Activated CD4-positive, alpha-beta T cell treated with anti-CD3 and anti-CD28 coated beads for 4 hours (primary cell): ENCODE measurements around the gene ABI2.
"Not testable (repeated sequence)": the region's sequence is repeated elsewhere in the genome, so short reads cannot be mapped to it uniquely, and the experiment has no call there.

Experiments used
- DNase-seq, 2 donors: peaks; one replicate each; pipeline ENCODE4 v3.0.0-alpha.2; 2020

ABI2 gene

DNA sequence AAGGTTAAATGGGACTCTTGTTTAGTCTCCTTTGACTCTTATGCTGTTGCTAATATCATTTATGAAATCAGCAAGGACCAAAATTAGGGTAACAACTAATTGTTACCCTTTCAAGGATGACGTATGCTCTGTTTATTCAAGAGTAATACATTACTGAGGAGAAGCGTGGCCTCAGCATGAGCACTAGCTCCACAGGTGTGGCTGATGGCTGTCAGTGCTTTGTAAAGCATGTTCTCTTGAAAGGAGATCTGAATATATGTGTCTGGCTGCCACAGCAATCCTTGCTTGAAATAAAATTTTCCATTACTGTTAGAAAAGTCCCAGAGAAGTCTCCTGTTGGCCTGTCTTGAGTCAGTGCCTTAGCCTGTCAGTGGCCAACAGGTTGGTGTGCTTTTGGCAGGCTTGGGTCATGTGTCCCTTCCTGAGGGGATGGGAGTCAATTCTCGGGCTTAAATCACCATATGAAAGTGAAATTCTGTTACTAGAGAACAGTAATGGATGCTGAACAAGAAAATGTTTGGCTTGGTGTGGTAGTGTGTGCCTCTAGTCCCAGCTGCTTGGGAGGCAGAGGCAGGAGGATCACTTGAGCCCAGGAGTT lies 32.7 kb downstream of the ABI2 start:
- no peak for DNase-seq

DNA sequence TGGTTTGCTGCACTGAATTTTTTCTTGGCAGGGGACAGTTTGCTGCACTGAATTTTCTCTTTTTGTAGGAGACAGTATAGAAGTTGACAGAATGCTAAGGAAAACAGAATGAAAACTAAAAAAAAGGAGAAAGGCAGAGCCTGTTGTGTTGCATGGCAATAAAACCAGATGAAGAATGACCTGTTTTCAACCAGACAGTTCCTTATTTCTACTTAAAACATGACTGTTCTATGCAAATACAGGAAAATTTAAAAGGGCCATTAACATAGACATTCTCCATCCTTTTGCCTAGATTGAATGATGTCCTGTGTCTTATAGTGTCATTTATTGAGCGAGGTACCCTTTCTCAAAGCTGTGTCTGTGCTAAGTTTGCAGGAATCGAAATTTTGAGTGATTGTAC lies 33.3 kb downstream of the ABI2 start:
- no peak for DNase-seq

DNA sequence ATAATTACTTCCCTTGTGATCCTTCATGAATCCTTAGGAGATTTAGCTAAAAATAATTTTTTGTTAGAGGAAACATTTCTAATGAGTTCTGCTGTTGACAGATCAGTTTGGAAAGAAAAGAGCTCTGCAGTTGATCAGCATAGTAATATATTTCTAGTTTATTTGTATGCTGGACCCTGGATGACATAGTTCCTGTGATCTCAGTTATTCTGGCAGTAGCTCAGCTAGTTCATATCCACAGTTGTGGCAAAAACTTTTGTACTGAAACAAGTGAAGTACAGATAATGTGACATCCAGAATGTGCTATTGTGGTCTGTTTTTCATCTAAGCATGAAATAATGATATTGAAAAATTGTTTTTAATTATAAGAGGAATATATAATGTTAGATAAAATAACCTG lies 33.7 kb downstream of the ABI2 start:
- DNase-seq = no peak

DNA sequence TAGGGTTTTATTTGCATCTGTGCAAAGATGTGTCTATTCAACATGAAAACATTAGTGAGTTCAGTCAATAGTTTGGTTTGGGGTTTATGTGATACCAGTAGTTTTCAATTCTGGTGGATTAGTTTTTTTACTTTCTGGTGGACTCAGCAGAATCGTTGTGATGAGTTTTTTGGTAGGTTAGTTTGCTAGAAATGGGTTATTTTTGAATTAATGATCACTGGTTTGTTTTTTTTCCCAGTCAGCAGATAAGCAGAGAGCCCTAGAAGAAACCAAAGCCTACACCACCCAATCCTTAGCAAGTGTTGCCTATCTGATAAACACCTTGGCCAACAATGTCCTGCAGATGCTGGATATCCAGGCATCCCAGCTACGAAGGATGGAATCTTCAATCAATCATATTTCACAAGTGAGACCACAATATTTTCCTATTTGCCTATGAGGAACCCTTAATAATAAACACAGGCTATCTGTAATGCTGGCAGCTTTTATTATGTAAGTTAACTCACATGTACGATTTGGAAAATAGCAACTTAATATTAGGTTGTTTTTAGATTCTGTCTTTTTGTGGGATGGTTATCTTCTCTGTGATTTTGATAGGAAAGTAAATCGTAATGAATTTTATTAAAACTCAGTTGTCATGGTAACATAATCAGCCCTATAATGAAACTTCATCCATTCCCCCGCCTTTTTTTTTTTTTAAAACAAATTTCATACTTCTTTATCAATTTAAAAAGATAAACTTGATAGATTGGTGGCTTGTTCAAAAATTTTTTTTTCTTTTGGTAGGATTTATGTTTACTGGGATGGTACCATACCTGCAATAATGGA lies 38.7 kb downstream of the ABI2 start:
- no peak for DNase-seq

DNA sequence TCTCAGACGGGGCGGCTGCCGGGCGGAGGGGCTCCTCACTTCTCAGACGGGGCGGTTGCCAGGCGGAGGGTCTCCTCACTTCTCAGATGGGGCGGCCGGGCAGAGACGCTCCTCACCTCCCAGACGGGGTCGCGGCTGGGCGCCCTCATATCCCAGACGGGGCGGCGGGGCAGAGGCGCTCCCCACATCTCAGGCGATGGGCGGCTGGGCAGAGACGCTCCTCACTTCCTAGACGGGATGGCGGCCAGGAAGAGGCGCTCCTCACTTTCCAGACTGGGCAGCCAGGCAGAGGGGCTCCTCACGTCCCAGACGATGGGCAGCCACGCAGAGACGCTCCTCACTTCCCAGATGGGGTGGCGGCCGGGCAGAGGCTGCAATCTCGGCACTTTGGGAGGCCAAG lies 44.5 kb downstream of the ABI2 start:
- not testable (repeated sequence) for DNase-seq

DNA sequence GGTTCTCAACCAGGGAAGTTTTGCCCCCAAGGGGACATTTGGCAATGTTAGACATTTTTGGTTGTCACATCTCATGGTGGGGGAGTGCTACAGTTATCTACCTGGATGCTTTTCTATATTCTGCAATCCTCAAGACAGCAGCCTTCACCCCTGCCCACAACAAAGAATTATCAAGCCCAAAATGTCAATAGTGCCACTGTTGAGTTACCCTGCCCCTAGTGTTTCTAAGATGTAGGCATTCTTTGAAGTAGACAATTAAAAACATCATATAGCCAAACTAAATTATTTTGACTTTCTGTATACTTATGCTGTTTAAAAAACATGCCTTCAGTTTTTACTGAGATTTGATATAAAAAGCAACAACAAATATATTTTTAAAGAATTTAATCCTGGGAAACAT lies 48.0 kb downstream of the ABI2 start:
- DNase-seq = no peak

DNA sequence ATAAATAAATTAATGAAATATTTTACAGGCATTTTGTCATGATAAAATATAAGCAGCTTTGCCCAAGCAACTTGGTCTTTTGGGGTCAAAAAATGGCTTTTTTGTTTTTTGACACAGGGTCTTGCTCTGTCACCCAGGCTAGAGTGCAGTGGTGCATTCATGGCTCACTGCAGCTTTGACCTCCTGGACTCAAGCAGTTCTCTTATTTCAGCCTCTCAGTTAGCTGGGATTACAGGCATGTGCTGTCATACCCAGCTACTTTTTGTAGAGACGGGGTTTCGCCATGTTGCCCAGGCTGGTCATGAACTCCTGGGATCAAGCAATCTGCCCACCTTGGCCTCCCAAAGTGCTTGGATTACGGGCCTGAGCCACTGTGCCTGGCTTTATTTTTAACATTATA lies 51.0 kb downstream of the ABI2 start:
- DNase-seq = no peak

DNA sequence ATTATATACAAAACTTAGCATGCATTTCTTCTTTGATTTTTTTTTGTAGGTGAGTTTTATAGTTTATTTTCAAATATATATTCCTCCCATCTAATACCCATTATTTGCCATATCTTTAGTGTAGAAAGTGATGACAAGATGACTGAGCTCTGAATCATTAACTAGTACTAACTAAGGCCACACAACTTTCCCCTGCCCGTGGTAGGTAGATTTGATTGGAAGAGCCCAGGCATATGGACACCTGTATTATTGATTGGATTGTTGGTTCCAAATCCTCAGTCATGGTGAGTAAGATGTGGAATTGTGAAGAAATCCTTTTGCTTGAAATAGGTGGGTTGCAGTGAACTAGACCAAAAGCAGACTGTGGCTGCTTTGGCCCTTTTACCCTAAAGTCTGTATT lies 54.8 kb downstream of the ABI2 start:
- DNase-seq = no peak

DNA sequence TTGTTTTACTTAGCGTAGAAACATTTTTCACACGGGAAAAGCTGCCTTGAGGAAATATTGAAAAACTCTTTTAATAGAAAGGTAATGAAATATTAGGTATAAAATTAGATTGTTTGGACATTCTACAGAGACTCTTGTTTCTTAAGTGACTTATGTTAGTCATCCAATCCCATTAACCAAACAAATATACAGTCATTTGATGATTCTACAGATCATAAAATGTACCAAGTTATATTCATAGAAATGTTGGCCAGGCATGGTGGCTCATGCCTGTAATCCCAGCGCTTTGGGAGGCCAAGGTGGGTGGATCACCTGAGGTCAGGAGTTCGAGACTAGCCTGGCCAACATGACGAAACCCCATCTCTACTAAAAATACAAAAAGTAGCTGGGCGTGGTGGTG lies 60.0 kb downstream of the ABI2 start:
- not testable (repeated sequence) for DNase-seq

DNA sequence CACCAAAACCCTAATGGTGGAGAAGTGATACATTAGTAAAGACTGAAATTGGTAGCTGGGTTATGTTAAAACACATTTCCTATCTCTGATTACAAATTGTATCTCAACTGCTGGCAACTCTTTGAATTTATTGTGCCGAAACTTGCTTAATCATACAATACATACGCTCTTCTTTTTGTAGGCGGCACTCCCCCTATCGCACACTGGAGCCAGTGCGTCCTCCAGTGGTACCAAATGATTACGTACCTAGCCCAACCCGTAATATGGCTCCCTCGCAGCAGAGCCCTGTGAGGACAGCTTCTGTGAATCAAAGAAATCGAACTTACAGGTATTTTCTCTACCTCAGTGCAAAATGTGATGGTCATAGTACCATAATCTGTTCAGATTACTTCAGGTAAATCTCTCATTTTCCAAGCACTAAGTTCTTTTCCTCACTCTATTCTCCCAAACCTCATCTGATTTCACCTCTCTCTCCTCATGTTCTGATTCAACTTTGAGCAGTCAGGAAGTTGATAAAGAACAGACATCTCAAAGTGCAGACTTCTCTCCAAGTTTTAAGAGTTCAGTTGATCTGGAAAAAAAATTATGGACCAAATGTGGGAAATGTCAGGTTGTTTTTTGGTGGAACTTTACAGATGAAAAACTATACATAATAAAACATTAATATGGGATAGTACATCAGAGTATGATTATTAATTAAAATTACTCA lies 66.5 kb downstream of the ABI2 start:
- no peak for DNase-seq

DNA sequence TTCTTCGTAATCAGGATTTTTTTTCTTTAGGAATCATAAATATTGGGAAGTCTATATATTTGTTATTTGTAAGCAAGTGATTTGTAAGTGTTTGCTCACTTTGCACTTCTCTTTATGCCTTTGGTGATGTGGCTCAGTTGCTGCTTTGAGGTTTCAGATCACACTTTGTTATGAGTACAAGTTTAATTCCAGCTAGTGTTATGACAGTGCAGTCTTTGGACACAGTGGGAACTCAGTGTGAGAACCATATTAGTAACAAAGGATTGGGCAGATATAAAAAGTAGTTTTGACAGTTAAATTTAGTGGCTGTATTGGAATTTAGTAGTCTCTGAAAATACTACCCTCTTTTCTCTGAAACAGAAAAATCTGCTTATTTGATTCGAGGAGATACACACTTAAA lies 67.7 kb downstream of the ABI2 start:
- no peak for DNase-seq

DNA sequence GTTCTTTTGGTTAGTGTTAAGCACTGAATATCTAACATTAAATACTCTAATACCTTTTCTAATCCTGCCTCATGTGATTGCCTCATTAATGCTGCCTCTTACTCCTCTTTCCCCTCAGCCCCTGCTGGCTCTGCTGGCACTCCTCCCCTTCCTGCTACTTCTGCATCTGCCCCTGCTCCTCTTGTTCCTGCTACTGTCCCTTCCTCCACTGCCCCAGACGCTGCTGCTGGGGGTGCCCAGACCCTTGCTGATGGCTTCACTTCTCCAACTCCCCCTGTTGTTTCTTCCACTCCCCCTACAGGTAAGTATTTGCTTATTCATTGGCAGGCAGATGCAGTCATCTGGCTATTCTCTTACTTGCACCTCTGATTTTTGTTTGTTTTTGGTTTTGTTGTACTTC lies 68.5 kb downstream of the ABI2 start:
- no peak for DNase-seq

DNA sequence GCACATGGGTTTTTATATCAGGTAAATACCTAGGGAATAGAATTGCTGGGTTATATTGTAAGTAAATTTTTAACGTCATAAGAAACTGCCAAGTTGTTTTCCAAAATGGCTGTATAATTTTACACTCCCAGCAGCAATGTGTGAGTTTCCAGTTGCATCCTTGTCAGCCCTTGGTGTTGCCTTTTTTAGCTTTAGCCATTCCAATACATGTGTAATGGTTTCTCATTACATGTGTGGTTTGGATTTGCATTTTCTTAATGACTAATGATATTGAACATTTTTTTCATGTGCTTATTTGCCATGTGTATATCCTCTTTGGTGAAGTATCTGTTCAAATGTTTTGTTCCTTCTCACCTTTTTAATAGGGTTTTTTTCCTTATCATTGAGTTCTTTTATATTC lies 70.8 kb downstream of the ABI2 start:
- no peak for DNase-seq

DNA sequence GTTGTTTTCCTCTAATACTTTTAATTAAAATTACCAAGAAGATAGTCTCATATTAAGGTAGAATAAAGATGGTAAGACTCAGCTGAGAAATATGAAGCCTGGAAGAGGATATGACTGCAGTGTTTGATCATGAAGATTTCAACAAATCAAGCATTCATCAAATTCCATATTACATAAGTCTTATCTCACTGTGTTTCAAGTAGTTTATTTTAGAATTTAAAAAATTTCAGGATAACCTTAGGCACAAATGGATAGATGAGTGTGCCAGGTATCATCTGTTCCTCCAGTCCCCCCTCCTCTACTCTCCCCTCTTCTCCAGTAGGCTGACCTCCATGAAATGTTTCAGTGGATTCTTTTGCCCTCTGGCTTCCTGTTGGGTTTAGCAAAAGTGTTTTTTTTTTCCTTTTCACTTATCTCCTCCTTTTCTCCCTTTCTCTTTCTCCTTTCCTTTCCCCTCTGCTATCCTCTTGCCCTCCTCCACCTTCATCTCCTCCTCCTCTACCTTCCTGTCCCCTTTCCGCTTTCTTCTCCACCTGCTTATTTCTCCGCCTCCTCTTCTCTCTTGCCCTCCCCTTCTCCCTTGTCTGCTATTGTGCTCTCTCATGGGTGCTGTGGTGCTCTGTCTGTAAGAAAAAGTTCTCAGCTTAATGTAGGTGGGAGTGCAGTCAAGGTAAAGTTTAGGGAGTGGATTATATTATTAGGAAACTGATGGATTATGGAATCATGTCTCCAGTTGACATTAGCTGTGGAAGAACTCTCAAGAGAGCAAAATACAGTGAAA lies 72.8 kb downstream of the ABI2 start:
- no peak for DNase-seq

DNA sequence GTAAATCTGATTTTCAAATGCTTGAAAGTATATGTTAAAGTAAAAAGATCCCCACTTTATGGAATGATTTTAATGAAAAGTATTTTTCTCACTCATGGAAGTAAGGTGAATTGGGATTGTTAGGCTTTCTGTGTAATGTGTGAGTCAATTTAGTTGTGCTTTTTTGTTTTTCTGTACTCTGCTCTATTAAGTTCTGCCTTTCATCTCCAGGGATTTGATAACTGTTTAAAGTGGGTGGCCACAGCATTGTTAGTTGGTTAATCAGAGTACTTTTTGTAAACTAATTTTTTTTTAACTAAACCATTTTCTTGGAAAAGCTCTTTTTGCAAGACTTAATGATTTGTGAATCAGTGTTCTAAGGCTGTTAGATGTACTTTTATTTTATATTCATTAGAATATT lies 76.8 kb downstream of the ABI2 start:
- no peak for DNase-seq

DNA sequence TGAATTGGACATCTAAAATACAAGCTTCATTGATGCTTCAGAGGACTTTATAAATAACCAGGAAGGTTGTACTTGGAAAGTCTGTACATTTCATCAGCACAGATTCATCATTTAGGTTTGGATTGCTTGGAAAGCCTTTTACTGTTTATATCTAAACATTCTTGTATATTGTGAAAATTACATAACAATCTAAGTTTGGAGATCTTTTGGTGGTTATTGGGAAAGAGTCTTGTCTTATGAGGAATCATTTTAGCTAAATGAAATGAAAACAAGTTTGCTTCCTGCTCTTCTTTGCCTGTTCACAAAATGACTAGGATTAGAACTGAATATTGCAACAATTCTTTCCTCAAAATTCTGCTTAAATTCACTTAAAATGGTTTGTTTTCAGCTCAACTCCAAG lies 79.3 kb downstream of the ABI2 start:
- DNase-seq = no peak

DNA sequence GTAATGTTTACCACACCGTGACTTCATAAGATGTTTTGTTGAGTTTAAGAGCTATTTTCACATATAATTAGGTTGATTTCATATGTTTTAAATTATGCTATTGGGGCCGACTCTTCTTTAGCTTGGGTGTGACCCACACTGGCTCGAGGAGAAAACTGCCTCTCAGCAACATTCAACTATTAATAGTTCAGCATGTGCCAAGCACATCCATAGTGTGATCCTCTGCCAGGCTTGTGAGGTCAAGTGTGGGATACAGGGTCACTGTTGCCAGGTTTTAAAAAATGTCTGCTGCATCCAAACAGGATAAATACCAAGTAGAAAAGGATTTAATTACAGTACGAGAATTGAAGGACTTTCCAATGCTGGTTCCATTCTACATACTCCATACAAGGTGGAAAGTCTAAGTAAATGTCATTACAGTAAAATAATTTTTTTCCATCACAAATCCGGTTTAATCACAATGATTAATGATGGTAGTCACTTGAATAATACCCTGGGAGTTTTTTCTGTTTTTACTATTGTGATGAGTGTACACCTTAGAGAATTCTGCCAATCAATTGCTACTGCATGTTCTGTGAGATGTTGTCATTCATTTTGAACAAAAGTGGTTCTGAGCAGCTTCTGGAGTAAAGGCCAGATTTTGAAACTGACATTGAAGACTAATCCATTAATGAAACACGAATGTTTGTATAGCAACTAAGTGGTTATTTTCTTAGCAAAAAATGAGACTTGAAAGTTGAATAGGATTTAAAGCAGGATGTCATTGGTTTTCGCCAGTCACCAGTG lies 84.5 kb downstream of the ABI2 start:
- DNase-seq = no peak

DNA sequence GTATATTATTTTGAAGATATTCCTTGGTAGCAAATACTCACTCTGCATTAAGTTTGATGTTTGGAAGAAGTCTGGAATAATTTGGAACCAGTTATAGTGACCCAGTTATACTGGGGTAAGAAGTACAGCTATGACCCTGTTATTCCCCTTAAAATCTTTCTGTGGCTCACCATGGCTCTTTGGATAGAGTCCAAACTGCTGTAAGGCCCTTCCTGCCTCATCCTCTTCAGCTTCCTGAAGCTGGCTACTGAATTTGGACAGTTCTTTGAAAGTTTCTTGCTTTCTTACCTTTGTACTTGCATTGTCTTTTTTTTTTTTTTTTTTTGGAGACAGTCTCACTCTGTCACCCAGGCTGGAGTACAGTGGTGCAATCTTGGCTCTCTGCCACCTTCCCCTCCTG lies 85.6 kb downstream of the ABI2 start:
- DNase-seq = no peak

DNA sequence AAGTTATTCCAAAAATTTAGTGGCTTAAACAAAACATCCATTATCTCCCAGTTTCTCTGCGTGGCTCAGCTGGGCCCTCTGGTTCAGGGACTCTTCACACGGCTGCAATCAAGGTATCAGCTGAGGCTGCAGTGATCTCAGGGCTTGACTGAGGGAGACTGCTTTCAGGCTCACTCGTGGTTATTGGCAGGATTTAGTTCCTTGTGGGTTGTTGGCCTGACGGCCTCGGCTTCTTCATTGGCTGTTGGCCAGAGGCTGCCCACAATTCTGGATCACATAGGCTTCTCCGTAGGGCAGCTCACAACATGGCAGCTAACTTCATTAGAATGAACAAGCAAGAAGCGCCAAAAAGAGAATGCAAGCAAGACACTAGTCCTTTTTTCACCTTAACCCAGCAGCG lies 90.1 kb downstream of the ABI2 start:
- DNase-seq = no peak

DNA sequence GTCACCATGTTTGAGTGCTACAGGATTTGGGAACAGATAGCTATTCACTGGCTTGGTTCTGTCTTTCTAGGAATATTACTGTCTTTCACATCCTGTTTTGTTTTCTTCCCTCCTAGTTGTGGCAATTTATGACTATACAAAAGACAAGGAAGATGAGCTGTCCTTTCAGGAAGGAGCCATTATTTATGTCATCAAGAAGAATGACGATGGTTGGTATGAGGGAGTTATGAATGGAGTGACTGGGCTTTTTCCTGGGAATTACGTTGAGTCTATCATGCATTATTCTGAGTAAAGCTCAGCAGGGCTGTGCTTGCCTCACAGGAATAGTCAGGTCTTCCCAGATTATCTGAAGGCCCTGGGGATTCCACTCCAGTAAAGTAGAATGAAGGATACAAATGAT lies 98.9 kb downstream of the ABI2 start:
- DNase-seq = no peak

DNA sequence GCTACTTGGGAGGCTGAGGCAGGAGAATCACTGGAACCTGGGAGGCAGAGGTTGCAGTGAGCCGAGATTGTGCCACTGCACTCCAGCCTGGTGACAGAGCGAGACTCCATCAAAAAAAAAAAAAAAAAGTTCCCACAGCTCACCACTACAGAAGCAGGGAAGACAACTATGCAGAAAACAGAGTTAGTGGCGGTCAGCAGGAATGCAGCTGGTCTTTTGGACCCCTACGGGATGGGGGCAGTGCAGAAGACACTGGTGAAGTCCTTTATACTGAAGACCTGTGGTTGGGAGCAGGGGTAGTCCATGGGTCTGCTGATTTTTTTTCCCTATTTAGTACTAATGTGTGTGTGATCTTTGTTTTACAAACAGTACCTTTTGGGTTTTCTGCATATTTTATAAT lies 101.4 kb downstream of the ABI2 start:
- not testable (repeated sequence) for DNase-seq

DNA sequence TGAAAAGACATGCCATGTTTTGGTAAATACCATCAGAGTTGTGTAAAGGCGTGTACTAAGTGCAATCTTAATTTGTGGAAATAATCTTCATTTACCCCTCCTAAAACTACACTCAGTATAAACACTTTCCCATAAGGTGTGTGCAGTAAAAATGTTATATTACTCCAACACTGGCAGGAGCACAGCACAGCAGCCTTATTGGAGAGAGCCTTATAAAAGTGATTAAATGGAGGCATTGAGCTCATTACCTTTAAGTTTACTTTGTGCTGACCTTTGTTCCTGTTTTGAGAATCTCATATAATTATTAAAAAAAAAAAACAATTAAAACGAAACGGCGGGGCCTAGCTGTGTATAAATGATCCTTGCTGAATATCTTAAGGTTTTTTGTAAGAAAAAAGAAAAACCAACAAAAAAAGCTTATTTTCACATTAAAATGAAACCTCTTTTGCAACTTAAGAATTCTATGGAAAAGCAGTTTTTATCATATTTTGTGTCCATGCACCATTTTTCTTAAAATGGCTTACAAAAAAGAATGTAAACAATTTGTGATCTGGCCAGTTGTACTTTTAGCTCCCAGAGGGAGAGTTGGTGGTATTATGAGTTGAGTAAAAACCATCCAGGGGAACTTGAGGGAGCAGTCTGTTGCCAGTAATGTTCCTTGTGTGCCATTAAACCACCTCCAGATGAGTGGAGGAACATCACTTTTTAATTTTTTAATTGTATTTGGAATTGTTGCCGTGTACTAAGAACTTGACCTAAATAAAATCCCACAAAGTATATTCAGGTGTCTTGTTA lies 103.4 kb downstream of the ABI2 start:
- DNase-seq = no peak
